HCT116 (cell line): ENCODE measurements around the gene TARS1. TPM values are rescaled to one million over a fixed set of nuclear protein-coding genes. Genes with fewer than 3 reads are reported as not detected.

Source experiments
- ATAC-seq: fragments of 200-7000 bp; cut with Tn5 transposase; 2 replicates; pipeline ENCODE4 v1.9.1; 2020; ENCODE audit warnings: mild to moderate bottlenecking, moderate library complexity
- BruUV-seq: library from RNA; stranded (reverse); fragments of 400-500 nt; replicated peaks from 2 replicates; lab custom pipeline; 2021; lab: Mats Ljungman, UMichigan
- CTCF ChIA-PET: fragments of 300-600 bp; sonication (Branson Sonifier 250); formaldehyde crosslinking; loops from one replicate; lab custom pipeline; 2021; ENCODE audit warnings: antibody characterized with exemption; lab: Charles Lee
- POLR2A ChIA-PET: fragments of 300-600, 350-600 bp; sonication (Branson Sonifier 250); formaldehyde crosslinking; loops from one replicate; lab custom pipeline; 2021; ENCODE audit warnings: antibody characterized with exemption; lab: Charles Lee
- RAD21 ChIA-PET, 2 experiments: fragments of 300-600 bp; sonication (Branson Sonifier 250); formaldehyde crosslinking; loops; one replicate each; lab custom pipeline; 2023; ENCODE audit warnings: low total read pairs in 2 of 2; ENCODE audit not compliant: uncharacterized antibody in 2 of 2, unreplicated experiment in 2 of 2, low non-redundant PET in 1 of 2; lab: Charles Lee
- DNase-seq: peaks from one replicate; pipeline ENCODE4 v3.0.0-alpha.2; 2010; ENCODE audit warnings: low read depth, low spot score
- H2AFZ ChIP-seq: fragments of 200-600 bp; shearing (Covaris generic), sonication (generic); 2 replicates; pipeline ENCODE4 v1.6.1; 2017; ENCODE audit warnings: low read depth, mixed run types, mixed read lengths, antibody characterized with exemption, low read length; ENCODE audit not compliant: poor library complexity, severe bottlenecking
- H3K27ac ChIP-seq: 2 replicates; pipeline ENCODE4 v1.5.1; 2012; ENCODE audit warnings: low read depth, low read length
- H3K27me3 ChIP-seq: fragments of 200-600 bp; sonication (generic); 2 replicates; pipeline ENCODE4 v1.6.1; 2016; ENCODE audit warnings: mixed run types, low read length, mixed read lengths; ENCODE audit not compliant: insufficient read depth
- H3K36me3 ChIP-seq, 2 experiments: fragments of 200-500 bp in 1 of 2; fragments of 200-600 bp in 1 of 2; sonication (Bioruptor generic) in 1 of 2; sonication (generic) in 1 of 2; 2 replicates each; pipeline versions ENCODE4 v1.5.1 to v1.6.1; 2014 to 2016; ENCODE audit warnings: low read length in 2 of 2, inconsistent platforms in 1 of 2, mixed read lengths in 1 of 2, mixed run types in 1 of 2; ENCODE audit not compliant: insufficient read depth in 2 of 2, control insufficient read depth in 1 of 2
- H3K4me1 ChIP-seq, 2 experiments: fragments of 200-600 bp in 1 of 2; sonication (generic) in 1 of 2; 2 replicates each; pipeline versions ENCODE4 v1.5.1 to v1.6.1; 2012 to 2017; ENCODE audit warnings: low read length in 2 of 2, inconsistent platforms in 1 of 2, mild to moderate bottlenecking in 1 of 2, mixed read lengths in 1 of 2, mixed run types in 1 of 2, moderate library complexity in 1 of 2; ENCODE audit not compliant: insufficient read depth in 2 of 2, control insufficient read depth in 1 of 2
- H3K4me2 ChIP-seq: fragments of 200-600 bp; sonication (generic); 2 replicates; pipeline ENCODE4 v1.6.1; 2017; ENCODE audit warnings: mixed run types, low read length, mixed read lengths
- H3K4me3 ChIP-seq, 2 experiments: fragments of 200-600 bp in 1 of 2; sonication (generic) in 1 of 2; replicated peaks in 1 of 2; 2 replicates each; pipeline ENCODE4 v1.5.1; 2011 to 2016; ENCODE audit warnings: low read length in 2 of 2, control low read depth in 1 of 2, low read depth in 1 of 2, mild to moderate bottlenecking in 1 of 2, mixed read lengths in 1 of 2, mixed run types in 1 of 2
- H3K79me2 ChIP-seq: fragments of 200-600 bp; sonication (generic); 2 replicates; pipeline ENCODE4 v1.6.1; 2017; ENCODE audit warnings: mild to moderate bottlenecking, mixed run types, low read length, moderate library complexity, mixed read lengths; ENCODE audit not compliant: insufficient read depth
- H3K9ac ChIP-seq: fragments of 200-600 bp; sonication (generic); 2 replicates; pipeline ENCODE4 v1.6.1; 2016; ENCODE audit warnings: low read length, mixed read lengths
- H3K9me2 ChIP-seq: fragments of 200-600 bp; sonication (generic), shearing (Covaris generic); 2 replicates; pipeline ENCODE4 v1.6.1; 2017; ENCODE audit warnings: mixed run types, mild to moderate bottlenecking, moderate library complexity; ENCODE audit not compliant: insufficient read depth
- H3K9me3 ChIP-seq, 2 experiments: fragments of 200-500 bp in 1 of 2; fragments of 200-600 bp in 1 of 2; sonication (Bioruptor generic) in 1 of 2; sonication (generic) in 1 of 2; 2 replicates each; pipeline ENCODE4 v1.6.1; 2014 to 2017; ENCODE audit warnings: low read length in 2 of 2, mixed read lengths in 2 of 2, inconsistent platforms in 1 of 2, low read depth in 1 of 2, mild to moderate bottlenecking in 1 of 2, mixed run types in 1 of 2, moderate library complexity in 1 of 2; ENCODE audit not compliant: control insufficient read depth in 1 of 2, insufficient read depth in 1 of 2
- H4K20me1 ChIP-seq: fragments of 200-600 bp; sonication (generic), shearing (Covaris generic); 2 replicates; pipeline ENCODE4 v1.6.1; 2017; ENCODE audit warnings: mixed run types, mild to moderate bottlenecking, moderate library complexity; ENCODE audit not compliant: insufficient read depth
- ATF3 ChIP-seq: IDR thresholded peaks from 2 replicates; pipeline ENCODE4 v1.6.1; 2012
- CEBPB ChIP-seq: IDR thresholded peaks from 2 replicates; pipeline ENCODE4 v1.6.1; 2012; ENCODE audit warnings: low read depth
- ELF1 ChIP-seq: IDR thresholded peaks from 2 replicates; pipeline ENCODE4 v1.6.1; 2012; ENCODE audit warnings: low read depth, borderline replicate concordance
- EZH2 ChIP-seq: fragments of 200-600 bp; sonication (generic); IDR thresholded peaks from 2 replicates; pipeline ENCODE4 v1.6.1; 2017; ENCODE audit warnings: antibody characterized with exemption, mixed run types
- FOSL1 ChIP-seq: IDR thresholded peaks from 2 replicates; pipeline ENCODE4 v1.6.1; 2012; ENCODE audit warnings: low read depth
- JUND ChIP-seq: IDR thresholded peaks from 2 replicates; pipeline ENCODE4 v1.6.1; 2012
- POLR2A ChIP-seq: IDR thresholded peaks from 2 replicates; pipeline ENCODE4 v1.7.0; 2011; ENCODE audit warnings: borderline replicate concordance; ENCODE audit not compliant: insufficient read depth, insufficient read length; ENCODE audit errors: extremely low read depth
- RAD21 ChIP-seq: IDR thresholded peaks from 2 replicates; pipeline ENCODE4 v1.6.1; 2012; ENCODE audit warnings: low read depth, mild to moderate bottlenecking
- REST ChIP-seq: IDR thresholded peaks from 2 replicates; pipeline ENCODE4 v1.6.1; 2012; ENCODE audit warnings: low read depth
- SIN3A ChIP-seq: IDR thresholded peaks from 2 replicates; pipeline ENCODE4 v1.6.1; 2012; ENCODE audit warnings: low read depth
- SP1 ChIP-seq: IDR thresholded peaks from 2 replicates; pipeline ENCODE4 v1.6.1; 2012; ENCODE audit warnings: low read depth
- TCF7L2 ChIP-seq: IDR thresholded peaks from 2 replicates; pipeline ENCODE4 v1.7.0; 2011; ENCODE audit warnings: borderline replicate concordance, inconsistent platforms; ENCODE audit not compliant: insufficient read depth, insufficient read length; ENCODE audit errors: extremely low read depth
- ZBTB33 ChIP-seq: IDR thresholded peaks from 2 replicates; pipeline ENCODE4 v1.6.1; 2011; ENCODE audit warnings: mild to moderate bottlenecking, low read length, moderate library complexity; ENCODE audit not compliant: insufficient replicate concordance; ENCODE audit errors: extremely low read depth
- ZNF274 ChIP-seq: fragments of 200-500 bp; sonication (Bioruptor generic); IDR thresholded peaks from 2 replicates; pipeline ENCODE4 v1.6.1; 2014; ENCODE audit warnings: mild to moderate bottlenecking, low read depth, low read length, inconsistent platforms
- intact Hi-C: fragments of 100-400 bp; cut with micrococcal nuclease; formaldehyde crosslinking; loops from 2 replicates; pipeline ENCODE4 v1.10.0; 2022
- total RNA-seq: library from RNA; stranded (reverse); gene quantifications from one replicate; pipeline ENCODE4 v1.2.1, GENCODE V29; 2021; ENCODE audit not compliant: unreplicated experiment

The TARS1 gene
- total RNA-seq, 1 experiment from 2014 or later, result 291 TPM

DNA sequence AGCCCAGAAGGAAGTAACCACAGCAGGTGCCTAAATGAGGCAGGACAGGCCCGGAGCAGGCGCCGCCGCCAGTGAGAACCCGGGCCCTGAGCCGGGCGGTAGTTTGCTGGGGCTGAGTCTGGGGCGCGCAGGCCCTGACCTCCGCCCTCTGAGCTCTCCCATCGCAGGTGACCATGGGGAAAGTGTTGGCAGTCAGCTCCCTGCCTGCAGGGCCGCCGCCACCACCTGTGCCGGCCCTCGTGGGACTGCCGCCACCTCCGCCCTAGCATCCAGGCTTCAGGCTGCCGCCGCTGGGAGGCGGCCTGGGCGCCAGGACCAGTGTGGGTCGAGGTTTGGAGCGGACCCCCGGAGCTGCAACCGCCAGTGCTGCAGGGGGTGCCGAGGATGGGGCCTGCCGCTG, 61.1 kb downstream of the TARS1 start (continued):
- TF ChIP-seq REST (no peak), ZBTB33 (no peak), FOSL1 (no peak), JUND (no peak), TCF7L2 (no peak), CEBPB (no peak), RAD21 (no peak)

GRCh38 chr5:33504570-33504969, 63.8 kb downstream of the TARS1 start:
- H2AFZ ChIP-seq, result no peak overlapping the region
- H3K36me3 ChIP-seq, result no peaks in the 10 kb centered on the region
- DNase-seq (no peak), ATAC-seq (no peak)
- no peak overlapping the region for H3K4me3 ChIP-seq
- no peak overlapping the region for H3K27ac ChIP-seq
- no peak overlapping the region for H3K4me2 ChIP-seq
- POLR2A ChIA-PET, result no interaction called here
- no peaks in the 10 kb centered on the region for H3K27me3 ChIP-seq
- H4K20me1 ChIP-seq, result no peaks in the 10 kb centered on the region
- no peaks in the 10 kb centered on the region for H3K4me1 ChIP-seq
- H3K9me2 ChIP-seq, result no peaks in the 10 kb centered on the region
- intact Hi-C loops, result no loop called here
- RAD21 ChIA-PET, result no interaction called here
- no peaks in the 10 kb centered on the region for H3K79me2 ChIP-seq
- CTCF ChIA-PET, result no interaction called here
- BruUV-seq, result no TSS peak
- no peaks in the 10 kb centered on the region for H3K9me3 ChIP-seq
- no peak overlapping the region for H3K9ac ChIP-seq
- TF ChIP-seq SIN3A (no peak), ELF1 (no peak), SP1 (no peak), TCF7L2 (no peak), REST (no peak), POLR2A (no peak), ATF3 (no peak), ZNF274 (no peak), EZH2 (no peak)
